ENCODE results near the gene MLEC.

MLEC gene

GRCh38 chr12:120749256-120749655 is 62.3 kb downstream of the MLEC start:
- DNase-seq, result no peak

- DNase-seq, result no peak
Measured at GRCh38 chr12:120750806-120751205, 63.9 kb downstream of the MLEC start.

- peak; percentile 44 for DNase-seq
Measured at GRCh38 chr12:120751389-120751788, 64.4 kb downstream of the MLEC start.

All from DMS53 (cell line).